Endothelial cell of hepatic sinusoid (primary cell): ENCODE measurements around the gene MAVS.

Experiments
- in situ Hi-C: cut with HindIII; loops from 2 replicates; pipeline ENCODE4 v1.10.0; 2017; ENCODE audit warnings: low sequenced_read_pairs

The MAVS gene

DNA sequence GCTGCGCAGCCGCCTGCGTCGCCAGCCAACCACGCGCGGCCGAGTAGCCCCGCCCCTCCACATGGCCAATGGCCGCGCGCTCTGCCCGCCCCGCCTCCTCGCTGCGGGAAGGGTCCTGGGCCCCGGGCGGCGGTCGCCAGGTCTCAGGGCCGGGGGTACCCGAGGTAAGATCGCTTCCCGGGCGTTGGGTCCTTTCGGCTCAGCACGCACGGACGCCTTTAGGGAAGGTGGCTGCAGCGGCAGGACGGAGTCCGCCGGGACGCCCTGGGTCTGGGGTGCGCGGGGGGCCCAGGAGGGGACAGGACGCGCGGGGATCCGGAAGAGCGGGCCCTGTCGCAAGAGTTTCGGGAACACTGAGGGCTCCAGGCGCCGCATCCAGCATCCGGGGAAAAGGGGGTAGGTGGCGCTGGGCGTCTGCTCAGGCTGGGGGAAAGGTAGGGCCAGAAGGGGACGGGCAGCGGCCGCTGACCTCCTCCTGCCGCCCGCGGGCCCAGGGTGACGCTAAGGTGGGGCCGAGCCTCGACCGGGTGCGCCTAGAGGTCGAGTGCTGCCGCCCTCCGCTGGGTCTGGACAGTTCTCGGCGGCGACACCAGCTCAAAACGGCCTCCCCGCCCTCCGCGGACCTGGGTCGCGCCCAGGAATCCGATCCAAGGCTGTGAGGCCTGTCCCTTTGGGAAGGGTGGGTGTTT is at the start of gene MAVS:
TSS of gene MAVS (plus strand) at position 95 of the 689 bp plus-strand sequence. CDS start 7,791 bp downstream, outside the sequence.
- in situ Hi-C loops = no loop called here

DNA sequence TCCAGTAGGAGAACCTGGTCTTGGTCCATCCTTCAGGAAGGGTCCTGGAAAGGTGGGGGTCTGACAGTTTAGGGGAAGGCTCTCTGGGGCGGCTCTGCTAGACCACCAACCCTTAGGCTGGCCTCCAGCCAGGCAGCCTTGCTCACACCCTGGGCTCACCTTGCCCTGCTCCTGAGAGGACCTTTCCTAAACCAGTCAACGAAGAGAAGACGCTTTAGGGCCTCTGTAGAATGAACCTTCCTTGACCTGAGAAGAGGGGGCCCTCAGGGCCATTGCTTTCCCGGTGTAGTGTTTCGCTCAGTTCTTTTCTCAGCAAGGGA is 49.4 kb upstream of the MAVS start:
- in situ Hi-C loops = no loop called here

DNA sequence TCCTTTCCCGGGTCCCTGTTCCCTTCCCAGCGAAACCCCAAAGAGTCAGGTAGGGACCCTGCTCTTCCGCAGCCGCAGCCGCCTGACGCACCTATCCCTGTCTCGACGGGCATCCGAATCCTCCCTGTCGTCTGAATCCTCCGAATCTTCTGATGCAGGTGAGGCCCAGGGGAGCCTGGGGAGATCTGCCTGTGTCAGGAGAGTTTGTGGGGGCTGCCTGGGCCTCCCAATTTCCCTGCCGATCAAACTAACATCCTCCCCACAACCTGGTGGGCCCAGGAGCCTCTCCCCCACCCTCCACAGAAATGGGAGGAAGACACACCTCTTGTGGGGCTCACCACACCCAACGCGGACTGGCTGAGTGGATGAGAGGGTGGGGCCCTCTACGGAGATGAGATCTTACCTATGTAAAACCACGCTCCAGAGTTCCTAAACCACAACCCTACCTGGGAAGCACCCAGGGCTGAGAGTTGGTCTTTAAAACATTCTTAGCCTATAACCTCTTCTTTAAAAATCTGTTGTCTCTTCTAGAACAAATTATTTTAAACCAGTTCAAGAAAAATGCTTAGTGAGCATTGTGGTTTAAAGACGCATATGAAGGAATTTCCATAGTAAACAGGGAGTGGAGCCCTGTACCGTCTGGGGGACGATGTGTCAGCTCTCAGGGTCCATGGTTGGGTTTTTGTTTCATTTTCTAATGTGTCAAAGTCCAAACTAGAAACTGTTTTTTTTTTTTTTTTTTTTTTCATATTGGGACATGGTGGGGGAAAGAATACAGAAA is 48.9 kb upstream of the MAVS start:
- in situ Hi-C loops = no loop called here

DNA sequence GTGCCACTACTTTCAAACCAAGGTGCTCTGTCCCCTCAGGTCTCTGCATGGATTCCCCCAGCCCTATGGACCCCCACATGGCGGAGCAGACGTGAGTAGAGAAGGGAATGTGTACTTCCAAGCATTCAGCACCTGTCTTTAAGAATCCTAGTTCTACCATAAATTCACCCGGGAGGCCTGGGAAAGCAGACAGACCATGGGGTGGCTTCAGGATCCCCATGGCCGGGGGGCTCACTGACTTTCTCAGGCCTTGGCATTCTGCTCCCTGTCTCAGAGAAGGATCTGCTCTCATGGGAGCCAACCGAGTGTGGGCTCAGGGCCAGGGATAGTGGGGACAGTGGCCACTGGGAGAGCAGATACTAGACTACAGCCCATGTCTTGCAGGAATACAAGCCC is 48.3 kb upstream of the MAVS start:
- in situ Hi-C loops = no loop called here

DNA sequence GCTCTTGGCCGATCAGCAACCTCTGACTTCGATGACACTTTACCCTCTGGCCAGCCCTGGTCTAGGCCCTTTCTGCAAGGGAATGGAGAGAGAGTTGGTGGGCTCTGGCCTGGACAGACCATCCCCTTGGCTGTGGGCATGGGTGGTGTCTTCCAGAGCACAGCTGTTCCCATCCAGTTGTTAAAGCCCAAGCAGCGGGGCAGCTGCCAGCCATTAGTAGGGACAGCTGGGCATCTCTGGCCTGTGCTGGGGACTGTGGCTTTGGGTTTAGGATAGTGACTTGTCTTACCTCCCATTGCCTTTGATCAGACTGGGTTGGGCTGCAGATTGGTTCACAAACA is 47.8 kb upstream of the MAVS start:
- in situ Hi-C loops = no loop called here

DNA sequence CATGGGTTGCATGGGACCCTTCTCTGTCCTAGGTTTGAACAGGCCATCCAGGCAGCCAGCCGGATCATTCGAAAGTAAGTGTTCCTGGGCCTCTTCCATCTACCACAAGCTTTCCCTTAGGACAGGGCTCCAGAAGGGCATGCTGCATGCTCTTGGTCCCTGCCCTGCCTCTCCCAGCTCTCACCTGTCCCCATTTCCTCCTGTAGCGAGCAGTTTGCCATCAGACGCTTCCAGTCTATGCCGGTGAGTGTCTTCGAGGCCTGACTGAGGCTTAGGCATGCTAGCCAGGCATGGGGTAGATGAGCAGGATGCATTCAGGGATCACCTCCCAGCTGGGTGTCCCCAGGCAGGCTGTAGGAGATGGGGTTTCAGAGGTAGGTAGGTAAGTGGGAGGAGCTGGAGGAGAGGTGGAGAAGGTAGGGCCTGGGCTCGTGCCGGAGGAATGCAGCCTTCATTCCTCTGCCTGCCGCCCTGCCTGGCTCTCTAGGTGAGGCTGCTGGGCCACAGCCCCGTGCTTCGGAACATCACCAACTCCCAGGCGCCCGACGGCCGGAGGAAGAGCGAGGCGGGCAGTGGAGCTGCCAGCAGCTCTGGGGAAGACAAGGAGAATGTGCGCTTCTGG is 46.3 kb upstream of the MAVS start:
- in situ Hi-C loops = no loop called here

DNA sequence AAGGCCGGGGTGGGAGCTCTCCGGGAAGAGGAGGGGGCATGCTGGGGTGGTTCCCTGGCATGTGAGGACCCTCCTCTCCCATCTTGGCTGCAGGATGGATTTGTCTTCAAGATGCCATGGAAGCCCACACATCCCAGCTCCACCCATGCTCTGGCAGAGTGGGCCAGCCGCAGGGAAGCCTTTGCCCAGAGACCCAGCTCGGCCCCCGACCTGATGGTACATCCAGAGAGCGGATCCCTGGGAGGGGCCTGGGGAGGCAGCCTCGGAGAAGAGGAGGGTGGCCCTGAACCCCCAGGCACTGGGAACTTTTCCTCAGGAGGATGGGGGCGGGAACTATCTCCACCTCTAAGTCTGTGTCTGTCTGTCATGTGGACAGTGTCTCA is 45.8 kb upstream of the MAVS start:
- in situ Hi-C loops = no loop called here

DNA sequence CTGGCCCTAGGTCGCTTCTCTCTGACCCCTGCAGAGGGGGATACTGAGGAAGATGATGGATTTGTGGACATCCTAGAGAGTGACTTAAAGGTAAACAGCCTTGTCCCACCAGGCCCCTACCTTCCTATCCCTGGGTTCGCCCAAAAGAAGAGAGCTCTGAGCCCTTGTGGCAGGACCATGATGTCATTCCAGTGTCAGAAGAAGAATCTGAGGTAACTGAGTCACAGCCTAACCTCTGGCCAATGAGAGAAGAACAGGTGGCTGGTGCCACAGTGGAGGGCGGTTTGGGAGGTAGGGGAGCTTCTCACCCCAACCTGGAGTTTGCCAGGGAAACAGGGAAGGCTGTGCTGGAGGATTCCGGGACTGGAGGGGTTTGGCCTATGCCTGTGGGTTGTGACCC is 45.3 kb upstream of the MAVS start:
- in situ Hi-C loops = no loop called here

DNA sequence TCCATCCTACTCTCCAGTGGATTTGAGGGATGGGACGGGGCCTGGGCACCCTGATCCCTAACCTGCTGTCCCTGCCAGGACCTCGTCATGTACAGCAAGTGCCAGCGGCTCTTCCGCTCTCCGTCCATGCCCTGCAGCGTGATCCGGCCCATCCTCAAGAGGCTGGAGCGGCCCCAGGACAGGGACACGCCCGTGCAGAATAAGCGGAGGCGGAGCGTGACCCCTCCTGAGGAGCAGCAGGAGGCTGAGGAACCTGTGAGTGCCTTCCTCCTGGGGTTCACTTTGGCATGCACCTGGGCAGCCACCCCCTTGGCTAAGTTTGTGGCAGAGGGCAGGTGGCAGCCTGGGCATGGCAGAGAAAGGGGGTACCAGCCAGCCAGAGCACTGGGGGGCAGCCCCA is 44.8 kb upstream of the MAVS start:
- in situ Hi-C loops = no loop called here

DNA sequence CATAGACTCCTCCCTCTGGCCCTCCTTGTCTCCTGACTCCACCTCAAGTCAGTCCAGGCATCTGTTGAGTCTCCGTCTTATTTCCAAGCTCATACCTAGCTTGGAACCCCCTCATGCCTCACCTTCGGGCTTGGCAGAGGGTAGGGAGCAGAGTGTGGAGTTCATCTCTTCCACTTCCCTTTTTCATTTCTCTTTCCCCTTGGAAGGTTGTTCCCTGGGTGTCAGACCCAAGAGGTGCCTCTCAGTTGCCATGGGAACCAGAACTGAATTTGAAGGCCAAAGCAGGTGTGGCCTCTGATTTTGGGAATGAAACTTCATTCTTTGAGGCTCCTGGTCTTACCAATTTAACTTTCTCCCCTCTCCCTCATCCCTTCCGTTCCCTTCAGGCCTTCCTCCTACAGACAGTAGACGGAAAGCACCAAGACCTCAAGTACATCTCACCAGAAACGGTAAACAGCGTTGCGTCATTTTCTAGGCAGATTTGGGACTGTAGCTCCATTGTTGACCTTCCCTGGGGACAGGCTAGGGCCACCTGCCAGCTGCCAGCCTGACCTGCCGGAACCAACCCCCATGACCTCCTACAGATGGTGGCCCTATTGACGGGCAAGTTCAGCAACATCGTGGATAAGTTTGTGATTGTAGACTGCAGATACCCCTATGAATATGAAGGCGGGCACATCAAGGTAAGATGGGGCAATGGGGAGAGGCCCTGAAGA is 44.0 kb upstream of the MAVS start:
- in situ Hi-C loops = no loop called here

DNA sequence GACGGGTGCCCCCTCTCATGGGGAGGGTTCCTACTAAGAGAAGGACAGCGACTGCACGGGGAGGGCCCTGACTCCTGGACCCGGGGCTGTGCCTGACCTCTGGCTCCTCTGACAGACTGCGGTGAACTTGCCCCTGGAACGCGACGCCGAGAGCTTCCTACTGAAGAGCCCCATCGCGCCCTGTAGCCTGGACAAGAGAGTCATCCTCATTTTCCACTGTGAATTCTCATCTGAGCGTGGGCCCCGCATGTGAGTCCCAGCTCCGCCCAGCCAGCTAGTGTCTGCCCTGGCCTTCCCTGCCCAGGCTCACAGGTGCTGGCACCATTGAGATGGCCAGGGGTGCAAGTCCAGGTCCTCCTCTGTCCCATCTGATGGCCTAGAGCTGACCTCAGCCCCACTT is 43.3 kb upstream of the MAVS start:
- in situ Hi-C loops = no loop called here

DNA sequence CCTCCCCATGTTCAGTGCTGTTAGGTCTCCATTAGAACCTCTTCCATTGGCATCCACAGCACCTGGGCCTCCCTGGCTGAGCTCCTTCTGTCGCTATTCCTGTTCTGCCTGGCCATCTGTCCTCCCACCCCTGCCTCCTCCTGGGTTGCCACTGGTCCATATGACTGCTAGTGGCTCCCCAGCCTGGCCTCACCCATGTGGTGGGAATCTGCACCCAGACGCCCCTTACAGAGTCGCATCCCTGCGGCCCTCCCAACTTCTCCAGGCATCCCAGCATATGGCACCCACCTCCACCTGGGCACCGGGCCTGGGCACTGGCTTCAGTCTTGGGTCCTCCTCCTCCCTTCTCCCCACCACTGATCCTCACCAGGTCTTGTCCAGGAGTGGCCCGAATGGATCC is 42.8 kb upstream of the MAVS start:
- in situ Hi-C loops = no loop called here

DNA sequence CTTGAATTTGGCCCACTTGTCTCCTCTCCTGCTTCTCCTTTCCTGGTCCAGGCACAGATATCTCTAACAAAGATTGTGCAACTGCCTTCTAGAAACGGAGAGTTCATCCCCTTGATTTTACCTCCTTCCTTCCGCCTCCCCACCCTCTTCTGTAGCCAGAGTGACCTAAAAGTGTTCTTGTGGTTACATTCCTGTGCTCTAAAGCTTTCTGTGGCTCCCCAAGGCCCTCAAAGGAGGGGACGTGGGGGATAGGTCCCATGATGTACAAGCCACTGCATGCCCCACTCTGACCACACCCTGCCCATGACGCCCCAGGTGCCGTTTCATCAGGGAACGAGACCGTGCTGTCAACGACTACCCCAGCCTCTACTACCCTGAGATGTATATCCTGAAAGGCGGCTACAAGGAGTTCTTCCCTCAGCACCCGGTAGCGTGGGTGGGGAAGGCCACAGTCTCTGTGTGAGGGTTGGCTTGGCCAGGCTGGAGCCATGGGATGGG is 42.3 kb upstream of the MAVS start:
- in situ Hi-C loops = no loop called here

DNA sequence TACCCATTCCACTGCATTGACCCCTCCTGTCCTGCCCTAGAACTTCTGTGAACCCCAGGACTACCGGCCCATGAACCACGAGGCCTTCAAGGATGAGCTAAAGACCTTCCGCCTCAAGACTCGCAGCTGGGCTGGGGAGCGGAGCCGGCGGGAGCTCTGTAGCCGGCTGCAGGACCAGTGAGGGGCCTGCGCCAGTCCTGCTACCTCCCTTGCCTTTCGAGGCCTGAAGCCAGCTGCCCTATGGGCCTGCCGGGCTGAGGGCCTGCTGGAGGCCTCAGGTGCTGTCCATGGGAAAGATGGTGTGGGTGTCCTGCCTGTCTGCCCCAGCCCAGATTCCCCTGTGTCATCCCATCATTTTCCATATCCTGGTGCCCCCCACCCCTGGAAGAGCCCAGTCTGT is 41.9 kb upstream of the MAVS start:
- in situ Hi-C loops = no loop called here

DNA sequence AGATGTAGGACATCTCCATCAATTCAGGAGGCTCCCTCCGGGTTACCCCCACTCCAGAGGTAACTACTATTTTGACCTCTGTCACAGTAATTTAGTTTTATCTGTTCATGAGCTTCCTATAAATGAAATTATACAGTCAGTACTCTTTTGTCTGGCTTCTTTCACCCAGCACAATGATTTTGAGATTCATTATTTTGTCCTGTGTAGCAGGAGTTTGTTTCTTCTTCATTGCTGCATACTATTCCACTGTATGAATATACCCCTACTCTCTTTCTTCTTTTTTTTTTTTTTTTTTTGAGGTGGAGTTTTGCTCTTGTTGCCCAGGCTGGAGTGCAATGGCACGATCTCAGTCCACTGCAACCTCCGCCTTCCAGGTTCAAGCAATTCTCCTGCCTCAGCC is 38.1 kb upstream of the MAVS start:
- in situ Hi-C loops = no loop called here

DNA sequence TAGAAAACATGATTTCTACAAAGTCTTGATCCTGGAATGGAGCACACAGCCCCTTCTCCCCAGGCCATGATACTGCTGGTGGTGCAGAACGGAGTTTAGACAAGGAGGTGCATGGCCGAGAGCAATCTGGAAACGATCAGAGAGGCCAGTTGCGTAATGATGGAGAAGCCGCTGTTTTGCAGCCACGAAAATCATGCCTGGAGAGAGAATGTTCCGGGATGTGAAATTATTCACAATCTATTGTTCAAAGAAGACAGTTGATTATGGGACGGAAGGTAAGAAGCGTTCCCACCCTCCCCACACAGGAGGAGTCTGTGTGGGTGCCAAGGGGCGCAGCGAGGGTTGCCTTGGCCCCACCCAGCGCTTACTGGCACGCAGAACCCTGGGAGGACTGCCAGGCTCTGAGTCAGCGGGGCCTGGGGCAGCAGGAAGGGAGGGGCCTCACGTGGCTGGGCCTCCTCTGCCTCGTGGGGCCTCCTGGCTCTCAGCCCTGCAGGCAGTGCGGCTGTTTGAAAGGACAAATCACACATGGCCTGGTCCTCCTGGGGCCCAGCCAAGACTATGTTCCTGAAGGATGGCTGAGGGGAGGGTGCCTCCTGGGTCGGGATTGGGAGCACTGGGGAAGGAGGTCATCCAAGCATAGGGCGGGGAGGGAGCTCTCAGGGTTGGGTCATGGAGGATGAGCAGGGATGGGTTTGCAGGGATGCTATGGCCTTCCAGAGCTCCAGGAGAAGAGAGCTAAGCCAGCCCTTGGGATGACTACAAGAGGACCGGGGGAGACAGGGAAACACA is 35.0 kb upstream of the MAVS start:
- in situ Hi-C loops = no loop called here

DNA sequence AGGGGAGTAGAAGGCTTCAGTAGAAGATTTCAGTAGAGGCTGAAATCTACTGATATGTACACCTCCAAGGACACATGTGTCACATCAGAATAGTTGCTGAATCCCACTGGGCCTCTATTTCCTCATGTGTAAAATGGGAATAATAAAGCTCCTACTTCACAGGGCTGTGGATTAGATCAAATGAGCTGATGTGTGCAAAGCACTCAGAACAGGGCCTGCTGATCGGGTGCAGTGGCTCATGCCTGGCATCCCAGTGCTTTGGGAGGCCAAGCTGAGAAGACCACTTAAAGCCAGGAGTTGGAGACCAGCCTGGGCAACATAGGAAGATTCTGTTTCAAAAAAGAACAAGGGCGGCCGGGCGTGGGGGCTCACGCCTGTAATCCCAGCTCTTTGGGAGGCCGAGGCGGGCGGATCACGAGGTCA is 34.4 kb upstream of the MAVS start:
- in situ Hi-C loops = no loop called here

DNA sequence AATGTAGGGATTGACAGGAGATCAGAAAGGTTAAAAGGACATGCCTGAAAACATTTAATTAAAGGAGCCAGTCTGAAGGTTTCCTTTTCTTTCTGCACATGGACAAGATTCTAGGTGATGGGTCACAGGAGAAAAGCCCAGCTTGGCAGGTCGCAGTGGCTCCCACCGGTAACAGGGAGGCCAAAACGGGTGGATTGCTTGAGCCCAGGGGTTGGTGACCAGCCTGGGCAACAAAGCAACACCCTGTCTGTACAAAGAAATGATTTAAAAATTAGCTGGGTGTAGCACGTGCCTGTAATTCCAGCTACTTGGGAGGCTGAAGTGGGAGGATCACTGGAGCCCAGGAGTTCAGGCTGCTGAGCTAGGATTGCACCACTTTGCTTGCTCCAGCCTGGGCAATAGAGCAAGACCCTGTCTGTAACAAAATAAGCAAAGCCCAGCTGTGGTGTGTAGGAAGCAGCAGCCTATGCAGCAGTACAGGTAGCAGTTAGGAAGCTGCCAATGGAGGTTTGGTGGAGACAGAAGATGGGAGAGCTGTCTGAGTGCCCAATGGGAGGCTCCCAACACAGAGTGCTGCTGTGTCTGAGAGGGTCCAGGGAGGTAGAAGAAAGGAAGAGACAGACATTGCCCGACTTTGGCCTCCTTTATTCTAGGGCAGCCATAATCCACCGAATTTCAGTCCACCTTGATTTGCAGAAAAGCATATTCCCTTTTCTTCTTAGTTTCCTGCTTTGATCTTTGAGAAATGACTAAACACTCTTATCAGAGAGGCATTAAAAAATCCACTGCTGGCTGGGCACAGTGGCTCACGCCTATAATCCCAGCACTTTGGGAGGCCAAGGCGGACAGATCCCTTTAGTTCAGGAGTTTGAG is 33.4 kb upstream of the MAVS start:
- in situ Hi-C loops = no loop called here

DNA sequence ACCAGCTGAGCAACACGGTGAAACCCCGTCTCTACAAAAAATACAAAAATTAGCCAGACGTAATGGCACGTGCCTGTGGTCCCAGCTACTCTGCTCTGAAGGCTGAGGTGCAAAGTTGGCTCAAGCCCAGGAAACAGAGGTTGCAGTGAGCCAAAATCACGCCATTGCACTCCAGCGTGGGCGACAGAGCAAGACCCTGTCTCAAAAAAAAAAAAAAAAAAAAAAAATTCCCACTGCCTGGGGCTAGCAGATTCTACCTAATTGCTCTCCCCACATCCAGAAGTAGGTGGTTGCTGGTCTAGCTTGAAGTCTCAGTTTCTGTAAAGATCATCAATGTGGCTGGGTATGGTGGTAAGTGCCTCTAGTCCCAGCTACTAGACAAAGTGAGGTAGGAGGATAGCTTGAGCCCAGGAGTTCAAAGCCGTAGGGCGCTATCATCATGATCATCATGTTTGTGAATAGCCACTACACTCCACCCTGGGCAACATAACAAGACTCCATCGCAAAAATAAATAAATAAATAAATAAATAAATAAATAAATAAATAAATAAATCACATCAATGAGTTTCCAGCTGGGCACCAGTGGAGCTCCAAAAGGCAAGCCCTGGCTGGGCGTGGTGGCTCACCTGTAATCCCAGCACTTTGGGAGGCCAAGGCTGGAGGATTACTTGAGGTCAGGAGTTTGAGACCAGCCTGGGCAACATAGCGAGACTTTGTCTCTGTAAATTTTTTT is 32.6 kb upstream of the MAVS start:
- in situ Hi-C loops = no loop called here
